Activated T-cell treated with anti-CD3 and anti-CD28 coated beads for 48 hours (primary cell): Measurements from ENCODE around the gene HIF3A.
"Not testable (repeated sequence)": the region's sequence is repeated elsewhere in the genome, so short reads cannot be mapped to it uniquely, and the experiment has no call there.

Experiments
- DNase-seq: peaks from one replicate; pipeline ENCODE4 v3.0.0-alpha.2; 2020; ENCODE audit warnings: low read depth

HIF3A gene

GRCh38 chr19:46296722-46297461, at the start of gene HIF3A:
HIF3A (plus strand) TSS chr19:46297042; CDS start chr19:46297077, 35 bp downstream.
- no peak for DNase-seq

DNA sequence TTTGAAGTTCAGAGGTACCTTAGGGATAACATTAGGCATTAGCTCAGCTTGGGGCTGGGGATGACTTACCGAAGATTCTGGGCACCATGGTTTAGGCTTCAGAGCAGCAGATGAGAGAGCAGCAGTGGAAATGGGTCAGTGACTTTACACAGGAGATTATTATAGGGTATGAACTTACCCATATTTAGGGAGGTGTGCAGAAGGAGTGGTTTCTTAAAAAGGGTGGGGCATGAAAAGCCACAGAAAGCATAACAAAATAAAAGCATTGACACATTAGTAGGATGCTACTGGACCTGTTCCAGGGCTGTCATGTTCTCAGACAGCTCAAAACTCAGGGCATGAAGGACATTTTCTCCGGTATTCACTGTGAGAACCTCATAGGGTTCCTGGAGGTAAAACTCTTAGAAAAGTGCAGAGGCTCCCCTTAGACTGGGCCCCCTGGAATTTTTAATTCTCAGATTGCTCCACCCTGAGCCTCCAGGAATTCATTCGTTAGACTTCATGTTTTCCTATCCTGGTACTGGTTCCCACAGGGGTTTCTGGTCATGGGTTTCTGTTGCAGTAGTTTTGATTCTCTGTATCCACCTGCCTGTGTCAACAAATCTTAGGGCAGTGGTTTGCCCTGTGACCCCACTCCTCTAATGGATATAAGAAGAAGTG, 46.6 kb upstream of the HIF3A start:
- no peak for DNase-seq

DNA sequence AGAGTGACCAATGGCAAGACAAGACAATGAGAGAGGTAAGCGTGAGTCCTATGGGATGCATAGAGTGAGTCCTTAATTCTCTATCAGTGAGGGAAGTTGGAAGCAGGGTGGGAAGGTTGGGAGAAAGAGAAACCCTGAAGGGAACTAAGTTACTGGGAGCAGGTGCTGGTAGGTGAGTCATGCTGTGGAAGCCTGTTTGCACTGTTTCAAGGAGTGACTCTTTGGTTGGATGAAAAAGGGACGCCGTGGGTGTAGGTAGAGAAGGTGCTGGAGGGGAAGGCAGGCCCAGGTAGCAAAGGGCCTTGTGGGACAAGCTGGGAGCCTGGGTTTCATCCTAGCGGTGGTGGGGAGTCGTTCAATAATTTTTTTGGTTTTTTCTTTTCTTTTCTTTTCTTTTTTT, 45.4 kb upstream of the HIF3A start:
- DNase-seq = no peak

DNA sequence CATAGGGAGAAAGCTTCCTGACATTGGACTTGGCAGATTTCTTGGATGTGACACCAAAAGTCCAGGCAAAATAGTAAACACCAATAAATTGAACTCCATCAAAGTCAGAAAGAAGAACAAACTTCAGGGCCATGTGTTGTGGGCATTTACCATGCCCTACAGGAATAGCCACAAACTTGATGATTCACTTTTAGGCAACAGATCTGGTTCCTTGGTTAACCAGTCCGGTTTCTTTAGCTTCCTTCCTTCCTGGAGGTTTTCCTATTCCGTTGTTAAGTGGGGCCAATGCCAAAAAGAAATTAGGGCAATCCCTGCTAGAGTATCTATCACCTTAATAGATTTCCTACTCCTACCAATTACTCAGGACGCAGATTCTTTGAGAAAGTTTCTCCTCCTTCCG, 42.1 kb upstream of the HIF3A start:
- DNase-seq = no peak

DNA sequence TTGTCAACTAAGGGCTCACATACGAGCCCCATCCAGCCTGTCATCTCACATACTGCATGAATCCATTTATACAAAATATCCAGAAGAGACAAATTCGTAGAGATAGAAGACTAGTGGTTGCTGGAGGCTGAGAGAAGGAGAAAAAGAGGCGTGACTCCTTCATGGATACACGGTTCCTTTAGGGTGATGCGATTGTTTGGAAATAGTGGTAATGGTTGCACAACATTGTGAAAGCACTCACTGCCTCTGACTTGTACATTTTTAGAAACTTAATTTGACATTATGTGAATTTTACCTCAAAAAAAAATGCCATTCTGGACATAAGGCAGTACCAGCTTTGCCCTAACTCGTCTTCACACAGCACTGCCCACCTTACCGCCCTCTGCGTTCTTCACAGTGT, 40.0 kb upstream of the HIF3A start:
- DNase-seq = no peak

- DNase-seq = not testable (repeated sequence)
These were observed 35.3 kb upstream of the HIF3A start for GRCh38 chr19:46261501-46261900.

GRCh38 chr19:46262684-46263296, 34.1 kb upstream of the HIF3A start:
- DNase-seq = peak; percentile 50

- not testable (repeated sequence) for DNase-seq
These were observed 32.0 kb upstream of the HIF3A start for GRCh38 chr19:46264801-46265200.

GRCh38 chr19:46265217-46265828, 31.5 kb upstream of the HIF3A start:
- DNase-seq = peak; percentile 55

GRCh38 chr19:46269101-46269500, 27.7 kb upstream of the HIF3A start:
- DNase-seq = no peak

DNA sequence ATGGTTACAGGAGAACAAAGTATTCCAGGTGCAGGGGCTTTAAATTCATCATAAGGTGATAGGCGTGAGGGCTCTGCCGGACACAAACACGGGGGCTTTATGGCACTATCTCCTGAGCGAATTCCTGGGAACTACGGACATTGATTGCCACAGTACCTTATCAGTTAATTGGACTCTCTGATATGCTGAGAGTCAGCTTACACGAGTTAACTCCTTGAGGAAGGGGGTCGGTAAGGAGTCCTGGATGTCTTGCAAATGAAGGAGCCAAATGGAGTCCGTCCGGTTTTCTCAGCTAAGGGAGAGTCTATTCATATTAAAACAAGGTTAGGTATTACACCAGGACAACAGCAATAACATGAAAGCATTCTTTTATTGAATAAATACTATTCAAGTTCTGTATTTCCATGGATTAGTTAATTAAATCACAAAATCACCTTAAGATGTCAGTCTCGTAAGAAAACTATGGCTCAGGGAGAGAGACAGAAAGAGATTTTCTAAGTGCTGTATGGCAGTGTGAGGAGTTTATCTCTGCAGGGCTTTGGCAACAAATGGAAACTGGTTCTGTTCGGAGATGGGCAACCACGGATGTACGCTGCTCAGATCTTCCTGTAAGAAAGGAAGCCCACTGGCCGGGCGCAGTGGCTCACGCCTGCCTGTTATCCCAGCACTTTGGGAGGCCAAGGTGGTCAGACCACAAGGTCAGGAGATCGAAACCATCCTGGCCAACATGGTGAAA, 26.2 kb upstream of the HIF3A start:
- DNase-seq = no peak

GRCh38 chr19:46271481-46272197, 25.2 kb upstream of the HIF3A start:
- peak; percentile 15 for DNase-seq

- not testable (repeated sequence) for DNase-seq
These were observed 22.9 kb upstream of the HIF3A start for GRCh38 chr19:46273931-46274330.

GRCh38 chr19:46279177-46279576, 17.7 kb upstream of the HIF3A start:
- no peak for DNase-seq

DNA sequence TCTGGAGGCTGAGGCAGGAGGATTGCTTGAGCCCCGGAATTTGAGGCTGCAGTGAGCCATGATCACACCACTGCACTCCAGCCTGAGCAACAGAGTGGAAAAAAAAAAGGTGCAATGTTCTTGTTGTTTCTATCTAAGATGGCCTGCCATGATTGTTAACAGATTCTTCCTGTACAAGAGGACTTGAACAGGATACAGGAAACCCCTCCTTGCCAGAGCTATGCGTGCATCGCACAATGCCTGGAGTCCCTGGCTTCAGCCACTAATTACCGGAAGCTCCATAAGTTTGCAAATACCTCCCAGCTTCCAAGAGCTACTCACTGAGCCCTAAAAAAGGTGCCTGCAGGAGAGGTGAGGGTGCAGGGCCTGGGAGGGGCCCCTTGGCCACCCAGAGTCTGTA, 13.1 kb upstream of the HIF3A start:
- DNase-seq = no peak

DNA sequence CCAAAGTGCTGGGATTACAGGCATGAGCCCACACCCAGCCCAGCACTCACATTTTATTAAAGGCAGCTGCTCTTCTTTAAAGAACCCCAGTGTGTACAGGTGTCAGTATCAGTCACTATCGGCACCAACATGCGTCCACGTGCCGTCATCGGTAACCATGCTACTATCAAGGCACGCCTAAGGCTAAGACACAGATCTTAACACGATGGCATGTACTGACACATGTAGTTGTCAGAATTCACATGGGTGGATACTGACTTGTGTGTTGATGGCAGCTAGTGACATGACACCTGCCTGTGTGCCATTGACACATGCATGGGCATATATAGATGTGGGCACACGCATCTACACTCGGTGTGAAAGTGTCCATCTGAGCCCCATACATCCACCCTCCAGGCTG, 12.2 kb upstream of the HIF3A start:
- DNase-seq = no peak

DNA sequence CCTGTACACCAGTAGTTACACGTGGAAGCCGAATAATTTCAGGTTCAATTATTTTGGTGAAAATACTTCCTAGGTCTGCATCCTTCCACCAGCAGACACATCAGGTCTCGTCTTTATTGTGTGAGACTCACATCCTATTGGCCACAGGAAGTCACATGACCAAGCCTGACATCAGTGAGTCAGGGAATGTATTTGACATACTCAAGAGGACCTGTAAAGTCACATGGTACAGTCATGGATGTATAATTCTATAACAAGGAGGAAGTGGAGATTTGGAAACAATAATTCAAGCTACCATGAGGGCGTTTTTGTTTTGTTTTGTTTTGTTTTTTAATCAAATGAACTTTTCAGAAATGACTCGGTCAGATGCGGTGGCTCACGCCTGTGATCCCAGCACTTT, 9.3 kb upstream of the HIF3A start:
- no peak for DNase-seq

DNA sequence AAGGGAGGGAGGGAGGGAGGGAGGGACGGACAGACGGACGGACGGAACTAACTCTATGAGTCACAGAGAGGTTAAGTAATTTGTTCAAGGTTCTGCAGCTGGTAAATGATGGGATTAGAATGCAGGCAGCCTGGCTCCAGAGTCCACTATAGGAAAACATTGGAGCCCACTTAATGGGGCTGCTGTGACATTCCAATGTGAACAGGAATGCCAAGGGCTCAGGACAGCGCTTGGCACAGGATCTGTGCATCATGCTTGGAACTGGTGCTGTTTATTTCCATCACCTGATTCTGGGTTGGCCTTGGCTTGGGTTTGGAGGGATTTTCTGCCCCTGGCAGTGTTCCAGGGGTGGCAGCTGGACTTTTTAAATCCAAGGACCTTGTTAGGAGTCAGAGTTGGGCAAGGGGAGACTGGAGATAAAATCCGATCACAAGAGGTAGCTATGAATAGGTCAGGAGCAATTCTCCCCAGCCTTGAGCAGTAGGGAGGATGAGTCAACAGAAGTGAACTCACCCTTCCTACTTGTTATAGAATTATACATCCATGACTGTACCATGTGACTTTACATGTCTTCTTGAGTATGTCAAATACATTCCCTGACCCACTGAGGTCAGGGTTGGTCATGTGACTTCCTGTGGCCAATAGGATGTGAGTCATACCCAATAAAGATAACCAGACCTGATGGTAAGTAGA, 7.8 kb upstream of the HIF3A start:
- no peak for DNase-seq

DNA sequence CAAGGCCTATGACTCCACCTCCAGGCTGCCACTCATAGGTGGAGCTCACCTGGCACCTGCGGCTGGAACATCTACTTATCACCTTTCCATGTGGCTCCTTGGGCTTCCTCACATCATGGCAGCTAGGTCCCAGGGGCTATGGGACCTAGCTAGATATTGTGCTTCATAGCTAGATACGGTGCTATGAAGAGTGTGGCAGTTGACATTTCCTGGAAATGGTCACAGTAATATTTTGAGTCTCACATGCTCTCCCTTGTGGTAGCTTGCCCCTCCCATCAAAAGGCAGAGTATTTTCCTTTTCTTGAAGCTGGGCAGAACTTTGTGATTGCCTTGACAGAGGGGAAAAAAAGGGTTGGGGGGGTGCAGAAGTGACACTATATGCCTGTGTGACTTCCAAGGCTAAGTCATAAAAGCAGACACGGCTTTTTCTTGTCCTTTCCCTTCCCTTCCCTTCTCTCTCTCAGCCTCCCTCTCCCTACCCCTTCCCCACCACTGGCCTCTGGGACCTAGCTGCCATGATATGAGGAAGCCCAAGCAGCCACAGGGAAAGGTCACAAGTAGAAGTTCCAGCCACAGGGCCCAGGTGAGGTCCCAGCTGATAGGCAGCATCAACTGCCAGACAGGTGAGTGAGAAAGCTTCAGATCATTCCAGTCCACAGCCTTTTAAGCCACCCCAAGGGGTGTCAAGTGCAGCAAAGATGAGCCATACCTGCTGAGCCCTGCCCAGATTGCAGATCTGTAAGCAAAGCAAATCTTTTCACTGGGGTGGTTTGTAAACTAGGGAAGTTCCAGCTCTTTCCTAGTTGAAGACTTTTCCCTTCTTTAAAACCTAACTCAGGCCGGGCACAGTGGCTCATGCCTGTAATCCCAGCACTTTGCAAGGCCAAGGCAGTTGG, 6.9 kb upstream of the HIF3A start:
- DNase-seq = no peak

DNA sequence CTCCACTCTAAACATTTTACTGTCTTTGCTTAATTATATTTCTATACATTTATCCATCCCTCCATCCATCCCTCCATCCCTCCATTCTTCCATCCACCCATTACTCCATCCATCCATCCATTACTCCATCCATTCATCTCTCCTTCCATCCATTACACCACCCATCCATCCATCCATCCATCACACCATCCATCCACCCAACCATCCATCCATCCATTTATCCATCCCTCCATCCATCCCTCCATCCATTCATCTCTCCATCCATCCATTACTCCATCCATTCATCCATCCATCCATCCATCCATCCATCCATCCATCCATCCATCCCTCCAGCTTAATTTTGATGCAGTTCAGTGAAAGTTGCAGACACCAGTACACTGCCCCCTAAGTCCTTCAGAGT, 5.0 kb upstream of the HIF3A start:
- no peak for DNase-seq
